Brain microvascular endothelial cell (primary cell): ENCODE measurements around the gene RANBP17.

Experiments used
- DNase-seq: peaks from one replicate; pipeline ENCODE4 v3.0.0-alpha.2; 2020
- H3K27ac ChIP-seq: fragments of 250-450 bp; sonication (Bioruptor Pico); 2 replicates; pipeline ENCODE4 v1.5.1; 2020; ENCODE audit warnings: mild to moderate bottlenecking, moderate library complexity
- H3K27me3 ChIP-seq: fragments of 250-450 bp; sonication (Bioruptor Pico); replicated peaks from 2 replicates; pipeline ENCODE4 v1.5.1; 2020; ENCODE audit warnings: mild to moderate bottlenecking
- H3K36me3 ChIP-seq: fragments of 250-450 bp; sonication (Bioruptor Pico); replicated peaks from 2 replicates; pipeline ENCODE4 v1.5.1; 2020; ENCODE audit warnings: mild to moderate bottlenecking
- H3K4me3 ChIP-seq: 2 replicates; pipeline ENCODE4 v1.5.1; 2011; ENCODE audit warnings: low read depth, mild to moderate bottlenecking, control low read depth, low read length, moderate library complexity
- CTCF ChIP-seq: IDR thresholded peaks from 2 replicates; pipeline ENCODE4 v1.5.1; 2011; ENCODE audit warnings: low read depth, mild to moderate bottlenecking, moderate library complexity, low read length, control low read depth, inconsistent platforms; ENCODE audit errors: missing control alignments
- in situ Hi-C: cut with HindIII; loops from 2 replicates; pipeline ENCODE4 v1.10.0; 2017; ENCODE audit warnings: low sequenced_read_pairs, low pct_ligation_motif_present

RANBP17 gene

GRCh38 chr5:171249460-171249859 is 387.6 kb downstream of the RANBP17 start:
- DNase-seq = no peak
- H3K27ac ChIP-seq = no peak overlapping the region
- H3K27me3 ChIP-seq = no peaks in the 10 kb centered on the region
- H3K4me3 ChIP-seq = no peak overlapping the region
- no peaks in the 10 kb centered on the region for H3K36me3 ChIP-seq
- no peak for TF ChIP-seq CTCF
- in situ Hi-C loops = no loop called here

- no peak for TF ChIP-seq CTCF
- H3K27me3 ChIP-seq = no peaks in the 10 kb centered on the region
- H3K4me3 ChIP-seq = no peak overlapping the region
- DNase-seq = no peak
- no peak overlapping the region for H3K27ac ChIP-seq
- no peaks in the 10 kb centered on the region for H3K36me3 ChIP-seq
- in situ Hi-C loops = no loop called here
These were observed 388.9 kb downstream of the RANBP17 start for GRCh38 chr5:171250738-171251137.

- H3K4me3 ChIP-seq = no peak overlapping the region
- no peak for TF ChIP-seq CTCF
- in situ Hi-C loops = no loop called here
- no peak for DNase-seq
- no peaks in the 10 kb centered on the region for H3K36me3 ChIP-seq
- no peak overlapping the region for H3K27ac ChIP-seq
- H3K27me3 ChIP-seq = no peaks in the 10 kb centered on the region
These were observed 389.7 kb downstream of the RANBP17 start for GRCh38 chr5:171251519-171251918.

GRCh38 chr5:171252674-171253073 is 390.9 kb downstream of the RANBP17 start:
- Histone ChIP-seq H3K27me3 (no peaks in the 10 kb centered on the region), H3K27ac (no peak overlapping the region), H3K36me3 (no peaks in the 10 kb centered on the region), H3K4me3 (no peak overlapping the region)
- DNase-seq = no peak
- no peak for TF ChIP-seq CTCF
- in situ Hi-C loops = no loop called here

GRCh38 chr5:171258737-171259415 is 397.1 kb downstream of the RANBP17 start:
- in situ Hi-C loops = no loop called here
- no peak for TF ChIP-seq CTCF
- Histone ChIP-seq H3K36me3 (no peaks in the 10 kb centered on the region), H3K27me3 (no peaks in the 10 kb centered on the region), H3K27ac (no peak overlapping the region), H3K4me3 (no peak overlapping the region)
- no peak for DNase-seq

GRCh38 chr5:171261361-171261760 is 399.5 kb downstream of the RANBP17 start:
- no peak for TF ChIP-seq CTCF
- DNase-seq = no peak
- no peak overlapping the region for H3K27ac ChIP-seq
- H3K27me3 ChIP-seq = no peaks in the 10 kb centered on the region
- in situ Hi-C loops = no loop called here
- H3K4me3 ChIP-seq = no peak overlapping the region
- no peaks in the 10 kb centered on the region for H3K36me3 ChIP-seq
